ENCODE data around the gene KIAA1217. TPM values are rescaled to one million over a fixed set of nuclear protein-coding genes. Genes with fewer than 3 reads are reported as not detected.

The KIAA1217 gene
- total RNA-seq, 1 donor from 2014 or later, result 54.3 TPM

DNA sequence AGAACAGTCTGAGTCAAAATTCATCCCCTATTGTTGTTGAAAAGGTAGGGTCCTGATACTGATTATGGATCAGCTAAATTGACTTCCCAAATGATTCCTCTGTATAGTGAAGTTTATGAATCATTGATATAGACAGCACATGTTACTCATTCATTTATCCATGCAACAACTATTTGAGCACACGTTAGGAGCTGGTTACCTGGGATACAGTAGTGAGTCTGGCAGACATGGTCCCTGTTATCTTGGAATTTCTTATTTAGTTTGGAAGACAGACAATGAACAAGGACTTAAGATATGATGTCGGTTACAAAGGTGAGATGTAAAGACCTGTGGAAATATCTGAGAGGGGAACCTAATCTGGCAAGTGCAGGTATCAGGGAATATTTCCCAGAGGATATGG, 28.0 kb upstream of the KIAA1217 start:
- intact Hi-C loops (cut with DNase I), result no loop called here
- Histone ChIP-seq H3K9me3 (no peaks in the 10 kb centered on the region), H3K4me1 (no peaks in the 10 kb centered on the region), H3K27me3 (no peaks in the 10 kb centered on the region), H3K27ac (no peak overlapping the region), H3K4me3 (no peak overlapping the region), H3K36me3 (no peaks in the 10 kb centered on the region)
- DNase-seq (ENCODE audit: extremely low spot score in 2 of 2), result no peak
- TF ChIP-seq POLR2AphosphoS5 (IDR thresholded peaks at IDR 0.05; ENCODE audit: insufficient read depth in 1 of 2, low read depth in 1 of 2) (no peak), POLR2A (IDR thresholded peaks at IDR 0.05) (no peak), CTCF (IDR thresholded peaks at IDR 0.05) (no peak)

DNA sequence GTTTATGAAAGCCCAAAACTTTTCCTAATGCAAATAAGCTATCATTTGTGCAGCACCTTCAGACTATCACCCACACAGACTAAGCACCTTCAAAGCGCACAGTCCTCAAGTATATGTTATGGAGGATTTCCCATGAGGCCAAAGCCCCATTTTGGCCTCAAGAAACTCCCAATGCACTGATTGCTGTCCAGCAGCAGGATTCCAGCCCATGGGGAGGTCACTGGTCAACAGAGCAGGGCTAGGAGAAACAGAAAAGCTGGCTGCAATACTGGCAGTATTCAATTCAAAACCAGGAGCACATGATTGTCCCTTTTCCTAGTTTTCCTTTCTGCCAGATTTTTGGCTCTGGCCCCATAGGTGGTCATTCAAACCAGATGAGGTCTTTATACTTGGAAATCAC, 24.5 kb upstream of the KIAA1217 start:
- no peak overlapping the region for H3K4me3 ChIP-seq
- H3K36me3 ChIP-seq, result no peaks in the 10 kb centered on the region
- H3K27me3 ChIP-seq, result no peaks in the 10 kb centered on the region
- H3K4me1 ChIP-seq, result no peaks in the 10 kb centered on the region
- no peak for TF ChIP-seq POLR2AphosphoS5 (IDR thresholded peaks at IDR 0.05; ENCODE audit: insufficient read depth in 1 of 2, low read depth in 1 of 2)
- no peak for TF ChIP-seq POLR2A (IDR thresholded peaks at IDR 0.05)
- TF ChIP-seq CTCF (IDR thresholded peaks at IDR 0.05), result no peak
- no peak for DNase-seq (ENCODE audit: extremely low spot score in 2 of 2)
- intact Hi-C loops (cut with DNase I), result no loop called here
- no peak overlapping the region for H3K27ac ChIP-seq
- H3K9me3 ChIP-seq, result no peaks in the 10 kb centered on the region

- H3K9me3 ChIP-seq, result no peaks in the 10 kb centered on the region
- H3K27ac ChIP-seq, result no peak overlapping the region
- no peak for DNase-seq (ENCODE audit: extremely low spot score in 2 of 2)
- H3K4me3 ChIP-seq, result no peak overlapping the region
- TF ChIP-seq POLR2AphosphoS5 (IDR thresholded peaks at IDR 0.05; ENCODE audit: insufficient read depth in 1 of 2, low read depth in 1 of 2), result no peak
- no peak for TF ChIP-seq CTCF (IDR thresholded peaks at IDR 0.05)
- no peak for TF ChIP-seq POLR2A (IDR thresholded peaks at IDR 0.05)
- intact Hi-C loops (cut with DNase I), result loop anchor here (10.0 kb wide), 1 partner anchor 199 kb away; no protein-coding TSS in a partner anchor
- H3K27me3 ChIP-seq, result no peaks in the 10 kb centered on the region
- no peaks in the 10 kb centered on the region for H3K36me3 ChIP-seq
- no peaks in the 10 kb centered on the region for H3K4me1 ChIP-seq
These were observed 15.6 kb upstream of the KIAA1217 start for GRCh38 chr10:24193330-24193729.

GRCh38 chr10:24197263-24197662, 11.7 kb upstream of the KIAA1217 start:
- Histone ChIP-seq H3K36me3 (no peaks in the 10 kb centered on the region), H3K27ac (no peak overlapping the region), H3K4me3 (no peak overlapping the region), H3K9me3 (no peaks in the 10 kb centered on the region), H3K27me3 (no peaks in the 10 kb centered on the region), H3K4me1 (no peaks in the 10 kb centered on the region)
- no peak for DNase-seq (ENCODE audit: extremely low spot score in 2 of 2)
- no peak for TF ChIP-seq CTCF (IDR thresholded peaks at IDR 0.05)
- no peak for TF ChIP-seq POLR2AphosphoS5 (IDR thresholded peaks at IDR 0.05; ENCODE audit: insufficient read depth in 1 of 2, low read depth in 1 of 2)
- no peak for TF ChIP-seq POLR2A (IDR thresholded peaks at IDR 0.05)
- intact Hi-C loops (cut with DNase I), result loop anchor here (10.0 kb wide), 1 partner anchor 202 kb away; no protein-coding TSS in a partner anchor

DNA sequence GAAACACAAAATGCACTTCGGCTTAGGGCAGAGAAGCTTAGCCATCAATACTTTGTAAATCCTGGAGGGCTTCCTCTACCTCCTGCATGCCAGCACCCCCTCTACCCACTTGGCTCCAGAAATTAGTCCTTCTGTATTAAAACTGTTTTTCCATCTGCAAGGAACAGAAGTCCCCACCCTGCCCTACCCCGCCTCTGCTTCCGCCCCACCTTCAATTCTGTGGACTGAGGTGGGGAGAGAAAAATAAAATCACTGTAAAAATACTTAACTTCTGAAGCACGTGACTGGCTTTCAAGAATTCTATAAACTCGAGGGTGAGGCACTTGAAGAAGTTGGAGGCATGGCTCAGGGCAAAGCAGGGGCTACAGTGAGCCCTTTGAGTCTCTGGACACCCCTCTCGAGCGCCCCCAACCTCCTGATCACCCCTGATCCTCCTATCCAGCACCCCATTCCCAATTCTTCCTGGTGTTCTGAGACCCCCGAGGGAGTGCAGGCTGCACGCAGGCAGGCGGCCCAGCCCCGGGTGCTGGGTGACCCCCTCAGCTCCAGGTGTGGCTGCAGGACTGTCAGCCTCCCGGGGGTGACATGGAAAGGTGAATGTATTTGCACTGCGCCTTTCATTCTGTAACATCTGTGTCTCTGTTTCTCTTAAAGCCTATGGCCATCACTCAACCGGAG, 7.3 kb upstream of the KIAA1217 start:
- DNase-seq (ENCODE audit: extremely low spot score in 2 of 2), result no peak
- H3K4me3 ChIP-seq, result no peak overlapping the region
- no peak overlapping the region for H3K27ac ChIP-seq
- no peaks in the 10 kb centered on the region for H3K36me3 ChIP-seq
- H3K4me1 ChIP-seq, result no peaks in the 10 kb centered on the region
- no peak for TF ChIP-seq POLR2AphosphoS5 (IDR thresholded peaks at IDR 0.05; ENCODE audit: insufficient read depth in 1 of 2, low read depth in 1 of 2)
- no peak for TF ChIP-seq CTCF (IDR thresholded peaks at IDR 0.05)
- TF ChIP-seq POLR2A (IDR thresholded peaks at IDR 0.05), result no peak
- no peaks in the 10 kb centered on the region for H3K27me3 ChIP-seq
- H3K9me3 ChIP-seq, result no peaks in the 10 kb centered on the region
- intact Hi-C loops (cut with DNase I), result no loop called here
